ENCODE data around the gene GPR21. TPM values are rescaled to one million over a fixed set of nuclear protein-coding genes. Genes with fewer than 3 reads are reported as not detected.

GPR21 gene, protein sequence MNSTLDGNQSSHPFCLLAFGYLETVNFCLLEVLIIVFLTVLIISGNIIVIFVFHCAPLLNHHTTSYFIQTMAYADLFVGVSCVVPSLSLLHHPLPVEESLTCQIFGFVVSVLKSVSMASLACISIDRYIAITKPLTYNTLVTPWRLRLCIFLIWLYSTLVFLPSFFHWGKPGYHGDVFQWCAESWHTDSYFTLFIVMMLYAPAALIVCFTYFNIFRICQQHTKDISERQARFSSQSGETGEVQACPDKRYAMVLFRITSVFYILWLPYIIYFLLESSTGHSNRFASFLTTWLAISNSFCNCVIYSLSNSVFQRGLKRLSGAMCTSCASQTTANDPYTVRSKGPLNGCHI
- not detected for polyA plus RNA-seq (2013, experiment 1 of 2)
- polyA plus RNA-seq (2013, experiment 2 of 2): not detected

- Histone ChIP-seq H3K36me3 (ENCODE audit: control insufficient read depth, insufficient read depth, low read length) (peaks cover 22% of the 10 kb centered on the region), H3K27ac (ENCODE audit: low read depth, low read length, severe bottlenecking) (peak within 1 kb of the TSS; percentile 57), H3K9me3 (ENCODE audit: control insufficient read depth, low read length) (no peaks in the 10 kb centered on the region), H3K4me1 (ENCODE audit: control insufficient read depth, insufficient read depth, low read length, poor library complexity, severe bottlenecking) (peaks cover 14% of the 10 kb centered on the region), H3K4me3 (ENCODE audit: extremely low read depth, insufficient read depth, low read length, poor library complexity, severe bottlenecking) (no peak within 1 kb of the TSS)
- 62 to 71% methylated on average over 4 to 5 of the region's 7 CpGs for WGBS, 2 experiments (ENCODE audit: insufficient coverage in 2 of 2)
Observed at GRCh38 chr9:123033352-123033751, at the start of gene GPR21. TSS of gene GPR21 (plus strand) at chr9:123033667. CDS start at chr9:123034567, 900 bp downstream.

DNA sequence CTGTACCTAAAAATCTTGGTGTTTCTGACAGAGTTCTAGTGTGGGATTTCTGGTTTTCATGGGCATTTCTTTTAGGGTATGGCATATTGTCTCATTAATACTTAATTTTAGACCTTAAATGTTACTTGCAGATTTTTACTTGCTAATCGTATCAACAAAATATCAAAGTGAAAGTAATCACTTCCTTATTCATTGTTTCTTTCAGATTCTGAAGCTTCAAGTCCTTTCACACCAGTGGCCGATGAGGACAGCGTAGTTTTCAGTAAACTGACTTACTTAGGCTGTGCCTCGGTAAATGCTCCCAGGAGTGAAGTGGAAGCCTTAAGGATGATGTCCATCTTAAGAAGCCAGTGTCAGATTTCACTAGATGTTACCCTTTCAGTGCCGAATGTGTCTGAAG is 47.5 kb upstream of the GPR21 start:
- Histone ChIP-seq H3K9me3 (ENCODE audit: control insufficient read depth, low read length) (no peaks in the 10 kb centered on the region), H3K4me1 (ENCODE audit: control insufficient read depth, insufficient read depth, low read length, poor library complexity, severe bottlenecking) (no peaks in the 10 kb centered on the region), H3K36me3 (ENCODE audit: control insufficient read depth, insufficient read depth, low read length) (peaks cover 47% of the 10 kb centered on the region), H3K27ac (ENCODE audit: low read depth, low read length, severe bottlenecking) (no peak overlapping the region), H3K4me3 (ENCODE audit: extremely low read depth, insufficient read depth, low read length, poor library complexity, severe bottlenecking) (no peak overlapping the region)
- WGBS, 2 experiments (ENCODE audit: insufficient coverage in 2 of 2): 43 to 82% methylated on average over 1 to 4 of the region's 5 CpGs

DNA sequence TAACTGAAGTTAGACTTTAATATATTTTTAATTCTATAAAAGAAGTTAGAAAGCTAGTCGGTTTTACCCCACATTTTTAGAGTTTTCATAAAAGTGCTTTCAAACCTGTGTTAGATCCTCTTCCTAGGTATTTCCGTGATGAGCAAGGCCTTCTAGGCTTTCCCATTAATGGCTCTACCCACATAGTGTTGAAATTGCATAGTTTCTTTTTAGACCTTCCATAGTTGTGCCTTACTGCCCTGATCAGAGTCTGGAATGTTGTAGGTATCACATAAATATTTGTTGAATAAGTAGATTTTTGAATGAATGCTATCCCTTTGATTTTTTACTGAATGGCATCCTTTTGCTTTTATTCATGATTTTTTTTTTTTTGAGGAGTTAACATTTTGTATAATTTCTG is 45.3 kb upstream of the GPR21 start:
- Histone ChIP-seq H3K4me3 (ENCODE audit: extremely low read depth, insufficient read depth, low read length, poor library complexity, severe bottlenecking) (no peak overlapping the region), H3K36me3 (ENCODE audit: control insufficient read depth, insufficient read depth, low read length) (peaks cover 57% of the 10 kb centered on the region), H3K9me3 (ENCODE audit: control insufficient read depth, low read length) (no peaks in the 10 kb centered on the region), H3K4me1 (ENCODE audit: control insufficient read depth, insufficient read depth, low read length, poor library complexity, severe bottlenecking) (no peaks in the 10 kb centered on the region), H3K27ac (ENCODE audit: low read depth, low read length, severe bottlenecking) (no peak overlapping the region)
- WGBS, 2 experiments (ENCODE audit: insufficient coverage in 2 of 2): 100% methylated on average over 1 of the region's 2 CpGs; no CpG with 5 or more reads in 1 of the 2 experiments

- Histone ChIP-seq H3K36me3 (ENCODE audit: control insufficient read depth, insufficient read depth, low read length) (peaks cover 62% of the 10 kb centered on the region), H3K9me3 (ENCODE audit: control insufficient read depth, low read length) (no peaks in the 10 kb centered on the region)
- 93% methylated on average over 3 of the region's 8 CpGs; no CpG with 5 or more reads in 1 of the 2 experiments for WGBS, 2 experiments (ENCODE audit: insufficient coverage in 2 of 2)
Observed at GRCh38 chr9:122988920-122989621, 44.4 kb upstream of the GPR21 start.

DNA sequence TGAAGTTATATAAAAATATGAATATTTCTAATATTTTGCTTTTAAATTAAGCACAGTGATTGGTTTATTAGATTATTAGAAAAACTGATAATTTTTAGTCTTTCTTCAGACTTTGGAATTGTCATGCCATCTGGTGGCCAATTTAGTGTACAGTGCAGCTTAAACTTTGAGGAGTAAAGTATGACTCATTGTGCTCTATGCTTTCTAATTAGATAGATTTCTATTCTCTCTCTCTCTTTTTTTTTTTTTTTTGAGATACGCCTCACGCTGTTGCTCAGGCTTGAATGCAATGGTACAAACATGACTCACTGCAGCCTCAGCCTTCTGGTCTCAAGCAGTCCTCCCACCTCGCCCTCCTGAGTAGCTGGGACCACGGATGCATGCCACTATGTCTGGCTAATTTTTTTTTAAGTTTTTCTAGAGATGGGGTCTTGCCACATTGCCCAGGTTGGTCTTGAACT is 42.1 kb upstream of the GPR21 start:
- 75 to 90% methylated on average over 2 to 4 of the region's 4 CpGs for WGBS, 2 experiments (ENCODE audit: insufficient coverage in 2 of 2)
- no peak overlapping the region for H3K27ac ChIP-seq (ENCODE audit: low read depth, low read length, severe bottlenecking)
- H3K9me3 ChIP-seq (ENCODE audit: control insufficient read depth, low read length): no peaks in the 10 kb centered on the region
- peaks cover 49% of the 10 kb centered on the region for H3K36me3 ChIP-seq (ENCODE audit: control insufficient read depth, insufficient read depth, low read length)
- H3K4me1 ChIP-seq (ENCODE audit: control insufficient read depth, insufficient read depth, low read length, poor library complexity, severe bottlenecking): no peaks in the 10 kb centered on the region
- H3K4me3 ChIP-seq (ENCODE audit: extremely low read depth, insufficient read depth, low read length, poor library complexity, severe bottlenecking): no peak overlapping the region

More at GRCh38 chr9:122988920-122989621, 44.4 kb upstream of the GPR21 start:
- H3K4me1 ChIP-seq (ENCODE audit: control insufficient read depth, insufficient read depth, low read length, poor library complexity, severe bottlenecking): no peaks in the 10 kb centered on the region
- no peak overlapping the region for H3K4me3 ChIP-seq (ENCODE audit: extremely low read depth, insufficient read depth, low read length, poor library complexity, severe bottlenecking)
- H3K27ac ChIP-seq (ENCODE audit: low read depth, low read length, severe bottlenecking): no peak overlapping the region

GRCh38 chr9:122996586-122996985 is 36.9 kb upstream of the GPR21 start:
- no peaks in the 10 kb centered on the region for H3K4me1 ChIP-seq (ENCODE audit: control insufficient read depth, insufficient read depth, low read length, poor library complexity, severe bottlenecking)
- no peaks in the 10 kb centered on the region for H3K9me3 ChIP-seq (ENCODE audit: control insufficient read depth, low read length)
- no peak overlapping the region for H3K27ac ChIP-seq (ENCODE audit: low read depth, low read length, severe bottlenecking)
- H3K4me3 ChIP-seq (ENCODE audit: extremely low read depth, insufficient read depth, low read length, poor library complexity, severe bottlenecking): no peak overlapping the region
- peaks cover 45% of the 10 kb centered on the region for H3K36me3 ChIP-seq (ENCODE audit: control insufficient read depth, insufficient read depth, low read length)
- WGBS, 2 experiments (ENCODE audit: insufficient coverage in 2 of 2): no CpG with 5 or more reads among the region's 1 CpG

DNA sequence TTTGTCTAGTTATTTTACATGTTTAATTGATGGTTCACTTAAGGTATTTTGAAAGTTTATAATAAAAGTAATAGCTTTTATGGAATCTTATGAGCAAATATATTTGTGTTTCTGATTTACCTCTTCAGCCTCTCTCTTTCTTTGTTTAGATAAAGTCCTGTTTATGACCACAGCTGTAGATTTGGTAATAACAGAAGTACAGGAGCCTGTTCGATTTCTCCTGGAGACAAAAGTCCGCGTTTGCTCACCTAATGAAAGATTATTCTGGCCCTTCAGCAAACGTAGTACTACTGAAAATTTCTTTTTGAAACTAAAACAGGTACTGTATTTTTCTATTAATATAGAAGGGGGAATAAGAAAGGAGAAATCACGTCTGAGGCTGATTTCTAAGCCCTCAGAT is 35.0 kb upstream of the GPR21 start:
- Histone ChIP-seq H3K36me3 (ENCODE audit: control insufficient read depth, insufficient read depth, low read length) (peaks cover 35% of the 10 kb centered on the region), H3K4me3 (ENCODE audit: extremely low read depth, insufficient read depth, low read length, poor library complexity, severe bottlenecking) (no peak overlapping the region), H3K4me1 (ENCODE audit: control insufficient read depth, insufficient read depth, low read length, poor library complexity, severe bottlenecking) (no peaks in the 10 kb centered on the region), H3K9me3 (ENCODE audit: control insufficient read depth, low read length) (no peaks in the 10 kb centered on the region), H3K27ac (ENCODE audit: low read depth, low read length, severe bottlenecking) (no peak overlapping the region)
- WGBS, 2 experiments (ENCODE audit: insufficient coverage in 2 of 2): 87% methylated on average over 3 of the region's 5 CpGs; no CpG with 5 or more reads in 1 of the 2 experiments

GRCh38 chr9:123000371-123001068 is 32.9 kb upstream of the GPR21 start:
- Histone ChIP-seq H3K36me3 (ENCODE audit: control insufficient read depth, insufficient read depth, low read length) (peaks cover 36% of the 10 kb centered on the region), H3K4me3 (ENCODE audit: extremely low read depth, insufficient read depth, low read length, poor library complexity, severe bottlenecking) (no peak overlapping the region), H3K27ac (ENCODE audit: low read depth, low read length, severe bottlenecking) (no peak overlapping the region), H3K4me1 (ENCODE audit: control insufficient read depth, insufficient read depth, low read length, poor library complexity, severe bottlenecking) (no peaks in the 10 kb centered on the region), H3K9me3 (ENCODE audit: control insufficient read depth, low read length) (no peaks in the 10 kb centered on the region)
- 90 to 100% methylated on average over 1 of the region's 1 CpG for WGBS, 2 experiments (ENCODE audit: insufficient coverage in 2 of 2)

- H3K4me1 ChIP-seq (ENCODE audit: control insufficient read depth, insufficient read depth, low read length, poor library complexity, severe bottlenecking): peaks cover 4% of the 10 kb centered on the region
- H3K4me3 ChIP-seq (ENCODE audit: extremely low read depth, insufficient read depth, low read length, poor library complexity, severe bottlenecking): no peak overlapping the region
- peak overlapping the region; percentile 11 for H3K27ac ChIP-seq (ENCODE audit: low read depth, low read length, severe bottlenecking)
- peaks cover 38% of the 10 kb centered on the region for H3K36me3 ChIP-seq (ENCODE audit: control insufficient read depth, insufficient read depth, low read length)
- 100% methylated on average over 1 of the region's 5 CpGs; no CpG with 5 or more reads in 1 of the 2 experiments for WGBS, 2 experiments (ENCODE audit: insufficient coverage in 2 of 2)
- H3K9me3 ChIP-seq (ENCODE audit: control insufficient read depth, low read length): no peaks in the 10 kb centered on the region
Observed at GRCh38 chr9:123002754-123003153, 30.7 kb upstream of the GPR21 start.

- Histone ChIP-seq H3K4me1 (ENCODE audit: control insufficient read depth, insufficient read depth, low read length, poor library complexity, severe bottlenecking) (peaks cover 4% of the 10 kb centered on the region), H3K36me3 (ENCODE audit: control insufficient read depth, insufficient read depth, low read length) (peaks cover 38% of the 10 kb centered on the region), H3K9me3 (ENCODE audit: control insufficient read depth, low read length) (no peaks in the 10 kb centered on the region), H3K4me3 (ENCODE audit: extremely low read depth, insufficient read depth, low read length, poor library complexity, severe bottlenecking) (no peak overlapping the region), H3K27ac (ENCODE audit: low read depth, low read length, severe bottlenecking) (peak overlapping the region; percentile 11)
- no CpG with 5 or more reads among the region's 2 CpGs for WGBS, 2 experiments (ENCODE audit: insufficient coverage in 2 of 2)
Observed at GRCh38 chr9:123003466-123003865, 30.0 kb upstream of the GPR21 start.
